Vagina (tissue), 2 donors: ENCODE results near the gene SPATA1.

ENCODE experiments used
- POLR2A ChIP-seq, 2 donors: fragments of 450-650 bp; IDR thresholded peaks; one replicate each; pipeline ENCODE4 v1.6.1; 2017; ENCODE audit warnings: antibody characterized with exemption in 2 of 2, mild to moderate bottlenecking in 2 of 2, moderate library complexity in 2 of 2
- POLR2AphosphoS5 ChIP-seq, 2 donors: sonication (generic); formaldehyde crosslinking; IDR thresholded peaks; one replicate each; pipeline ENCODE4 v1.9.0; 2017; ENCODE audit warnings: antibody characterized with exemption in 2 of 2, mild to moderate bottlenecking in 2 of 2, low read depth in 1 of 2; ENCODE audit not compliant: insufficient read depth in 1 of 2
- TF ChIP-seq, protein P1 (sequence below), 3 experiments: fragments of 450-650 bp in 2 of 3; fragments of 200-600 bp in 1 of 3; sonication (generic) in 1 of 3; IDR thresholded peaks; one replicate each; pipeline ENCODE4 v1.5.1; 2017 to 2019; ENCODE audit warnings: antibody characterized with exemption in 3 of 3, mild to moderate bottlenecking in 2 of 3, moderate library complexity in 2 of 3

DNA sequence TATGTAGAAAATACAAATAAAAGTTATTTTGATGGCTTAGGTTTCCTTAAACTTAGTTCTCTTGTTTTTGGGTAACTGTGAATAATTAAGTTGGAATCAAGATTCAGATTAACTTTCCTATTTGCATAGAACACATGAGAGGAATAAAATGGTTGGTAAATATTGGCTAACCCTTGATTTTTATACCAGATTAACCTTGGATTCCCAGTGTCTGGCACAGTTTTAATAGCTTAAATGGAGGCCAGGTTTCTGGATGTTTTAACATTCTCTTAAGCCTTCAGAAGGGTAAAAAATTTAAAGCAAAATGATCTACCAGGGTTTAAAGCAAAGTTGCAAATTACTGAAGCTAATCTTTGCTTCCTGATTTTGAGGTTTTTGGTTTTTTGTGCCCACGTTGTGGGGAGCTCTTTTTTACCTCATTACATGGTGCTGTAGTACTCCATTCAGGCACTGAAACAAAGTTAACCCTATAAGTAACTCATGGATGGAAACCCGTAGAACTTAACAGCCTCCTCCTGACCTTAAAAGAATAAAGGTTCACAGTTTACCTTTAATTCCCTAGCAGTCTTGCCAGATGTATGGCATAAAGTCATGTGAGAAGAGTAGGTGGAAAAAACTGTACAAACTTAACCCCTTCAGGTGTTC is 8.4 kb upstream of the SPATA1 start:
- TF ChIP-seq POLR2A (IDR thresholded peaks at IDR 0.05) (no peak), POLR2AphosphoS5 (IDR thresholded peaks at IDR 0.05; ENCODE audit: insufficient read depth in 1 of 2, low read depth in 1 of 2) (no peak)
- TF ChIP-seq, protein P1, sequence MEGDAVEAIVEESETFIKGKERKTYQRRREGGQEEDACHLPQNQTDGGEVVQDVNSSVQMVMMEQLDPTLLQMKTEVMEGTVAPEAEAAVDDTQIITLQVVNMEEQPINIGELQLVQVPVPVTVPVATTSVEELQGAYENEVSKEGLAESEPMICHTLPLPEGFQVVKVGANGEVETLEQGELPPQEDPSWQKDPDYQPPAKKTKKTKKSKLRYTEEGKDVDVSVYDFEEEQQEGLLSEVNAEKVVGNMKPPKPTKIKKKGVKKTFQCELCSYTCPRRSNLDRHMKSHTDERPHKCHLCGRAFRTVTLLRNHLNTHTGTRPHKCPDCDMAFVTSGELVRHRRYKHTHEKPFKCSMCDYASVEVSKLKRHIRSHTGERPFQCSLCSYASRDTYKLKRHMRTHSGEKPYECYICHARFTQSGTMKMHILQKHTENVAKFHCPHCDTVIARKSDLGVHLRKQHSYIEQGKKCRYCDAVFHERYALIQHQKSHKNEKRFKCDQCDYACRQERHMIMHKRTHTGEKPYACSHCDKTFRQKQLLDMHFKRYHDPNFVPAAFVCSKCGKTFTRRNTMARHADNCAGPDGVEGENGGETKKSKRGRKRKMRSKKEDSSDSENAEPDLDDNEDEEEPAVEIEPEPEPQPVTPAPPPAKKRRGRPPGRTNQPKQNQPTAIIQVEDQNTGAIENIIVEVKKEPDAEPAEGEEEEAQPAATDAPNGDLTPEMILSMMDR (IDR thresholded peaks at IDR 0.05): no peak
